GM19099 (cell line): ENCODE results near the gene LARP7.
A peak's percentile ranks its signal among the peaks of the same experiment; 100 is the strongest.

ENCODE experiments used
- POLR2A ChIP-seq: IDR thresholded peaks from 3 replicates; pipeline ENCODE4 v1.6.1; 2011; ENCODE audit warnings: low read depth; ENCODE audit not compliant: insufficient read length; ENCODE audit errors: extremely low read depth

Gene LARP7

DNA sequence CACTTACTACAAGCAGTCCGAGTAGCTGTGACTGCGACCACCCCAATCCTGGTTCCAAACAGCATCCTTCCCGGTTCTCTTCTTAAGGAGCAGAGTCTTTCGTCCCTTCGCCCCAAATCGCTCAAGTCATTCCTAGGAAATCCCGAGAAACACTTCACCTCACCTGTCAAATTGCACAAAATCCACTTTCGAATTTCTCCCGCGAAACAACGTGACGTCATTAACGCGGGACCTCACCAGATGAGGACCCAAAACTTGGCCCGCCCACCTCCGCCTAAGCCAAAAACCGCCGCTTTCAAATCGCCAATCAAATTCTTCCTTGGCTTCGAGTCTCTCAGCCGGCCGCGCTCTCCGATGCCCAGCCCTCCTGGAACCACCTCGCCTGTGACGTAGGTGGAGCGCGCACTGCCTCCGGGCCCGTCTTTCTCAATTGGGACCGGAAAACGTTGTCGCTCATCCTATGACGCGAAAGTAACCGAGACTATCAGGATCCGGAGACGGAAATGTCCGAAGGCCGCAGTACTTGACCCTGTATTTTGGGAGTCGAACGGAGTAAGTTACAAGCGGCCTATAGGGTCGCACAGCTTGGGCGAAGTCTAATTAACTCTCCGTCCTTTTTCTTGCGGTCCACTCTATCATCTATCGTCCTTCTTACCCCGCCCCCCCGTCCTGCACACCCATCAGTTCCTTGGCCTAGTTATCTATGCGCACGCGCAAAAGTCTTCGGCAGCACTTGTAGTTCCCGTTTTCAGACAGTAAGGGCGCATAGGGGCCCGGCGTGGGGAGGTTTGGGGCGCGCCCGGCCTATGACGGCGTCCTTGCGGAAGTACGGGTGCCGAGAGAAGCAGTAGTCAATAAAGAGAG lies at the start of gene LARP7, which contains the start of gene ZGRF1:
Gene LARP7, plus strand, starts transcription at position 456 of the 864 bp plus-strand sequence. CDS start 7,527 bp downstream, outside the sequence.
Gene ZGRF1, minus strand, starts transcription at position 222 of the 864 bp plus-strand sequence. CDS start 3,733 bp downstream, outside the sequence.
- TF ChIP-seq POLR2A: peak; percentile 66

- TF ChIP-seq POLR2A: no peak
Observed at GRCh38 chr4:112589206-112589605, 47.7 kb upstream of the LARP7 start.

DNA sequence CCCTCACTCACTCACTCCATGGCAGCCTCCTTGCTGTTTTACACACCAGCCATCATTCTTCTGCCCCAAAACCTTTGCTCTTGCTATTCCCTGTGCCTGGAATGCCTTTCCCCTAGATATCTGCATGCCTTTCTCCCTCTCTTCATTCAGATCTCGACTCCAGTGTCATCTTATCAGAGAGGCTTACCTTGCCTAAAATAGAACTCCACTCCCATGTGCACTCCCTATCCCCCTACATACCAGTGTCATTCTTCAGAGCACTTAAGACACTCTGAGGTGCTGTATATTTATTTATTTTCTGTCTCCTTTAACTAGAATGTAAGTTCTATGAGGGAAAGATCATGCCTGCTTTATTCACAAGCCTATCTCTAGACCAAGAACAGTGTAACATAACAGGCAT lies 45.4 kb upstream of the LARP7 start:
- no peak for TF ChIP-seq POLR2A

DNA sequence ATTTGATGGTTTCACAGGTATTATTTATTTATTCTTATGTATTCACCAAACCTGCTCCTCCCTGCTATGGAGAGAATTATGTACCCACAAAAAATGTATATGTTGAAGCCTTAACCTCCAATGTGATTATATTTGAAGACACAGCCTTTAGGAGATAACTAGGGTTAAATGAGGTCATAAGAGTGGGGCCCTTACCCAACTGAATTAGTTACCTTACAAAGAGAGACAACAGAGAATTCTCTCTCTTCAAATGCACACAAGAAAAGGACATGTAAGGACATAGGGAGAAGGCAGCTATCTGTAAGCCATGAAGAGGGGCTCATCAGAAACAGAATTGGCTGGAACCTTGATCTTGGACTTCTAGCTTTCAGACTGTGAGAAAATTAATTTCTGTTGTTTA lies 44.2 kb upstream of the LARP7 start:
- no peak for TF ChIP-seq POLR2A

- TF ChIP-seq POLR2A: no peak
Observed at GRCh38 chr4:112593438-112594133, 43.4 kb upstream of the LARP7 start.

DNA sequence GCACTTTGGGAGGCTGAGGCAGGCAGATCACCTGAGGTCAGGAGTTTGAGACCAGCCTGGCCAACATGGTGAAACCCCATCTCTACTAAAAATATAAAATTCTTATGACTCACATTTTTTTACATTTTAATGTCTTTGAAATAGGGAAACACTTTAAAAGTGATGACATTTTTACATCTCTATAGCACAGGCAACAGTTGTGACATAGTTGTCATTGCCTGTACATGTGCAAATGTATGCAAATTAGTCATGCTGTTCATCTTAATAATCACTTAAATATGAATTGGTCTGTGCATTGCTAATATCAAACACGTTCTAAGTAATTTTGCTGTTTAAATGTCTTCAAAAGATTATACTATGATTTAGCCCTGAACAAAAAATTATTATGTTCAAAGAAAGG lies 42.0 kb upstream of the LARP7 start:
- no peak for TF ChIP-seq POLR2A

DNA sequence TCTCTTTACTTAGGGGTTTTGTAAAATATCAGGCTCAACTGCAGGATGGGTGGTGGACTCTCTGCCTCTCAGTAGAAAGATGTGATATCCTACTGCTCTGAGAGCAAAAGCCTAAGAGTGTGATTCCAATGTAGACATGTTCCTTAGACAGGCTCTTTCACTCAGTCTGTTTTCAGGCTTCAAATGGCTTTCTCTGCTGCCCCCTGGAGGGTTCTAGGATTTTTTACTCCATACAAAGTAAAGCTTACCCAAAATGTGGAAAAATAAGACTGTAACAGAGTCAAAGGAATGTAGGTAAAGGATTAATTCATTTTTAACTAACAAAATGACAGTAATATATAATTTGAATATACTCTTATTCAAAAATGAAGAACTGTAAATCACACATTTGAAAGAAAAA lies 32.4 kb upstream of the LARP7 start:
- TF ChIP-seq POLR2A: no peak

DNA sequence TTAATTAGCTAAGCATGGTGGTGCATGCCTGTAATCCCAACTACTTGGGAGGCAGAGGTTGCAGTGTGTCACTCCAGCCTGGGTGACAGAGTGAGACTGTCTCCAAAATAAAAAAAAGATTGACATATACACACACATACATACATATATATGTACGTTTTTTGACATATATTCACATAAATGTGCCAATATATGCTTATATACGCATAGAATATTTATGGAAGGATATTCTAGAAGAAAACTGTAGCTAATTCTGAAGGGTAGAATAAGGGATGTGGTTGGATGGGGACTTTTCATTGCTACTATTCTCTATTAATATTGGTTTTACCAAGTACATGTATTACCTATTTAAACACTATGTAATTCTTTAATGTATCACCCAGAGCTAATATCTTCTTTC lies 20.0 kb upstream of the LARP7 start:
- TF ChIP-seq POLR2A: no peak

DNA sequence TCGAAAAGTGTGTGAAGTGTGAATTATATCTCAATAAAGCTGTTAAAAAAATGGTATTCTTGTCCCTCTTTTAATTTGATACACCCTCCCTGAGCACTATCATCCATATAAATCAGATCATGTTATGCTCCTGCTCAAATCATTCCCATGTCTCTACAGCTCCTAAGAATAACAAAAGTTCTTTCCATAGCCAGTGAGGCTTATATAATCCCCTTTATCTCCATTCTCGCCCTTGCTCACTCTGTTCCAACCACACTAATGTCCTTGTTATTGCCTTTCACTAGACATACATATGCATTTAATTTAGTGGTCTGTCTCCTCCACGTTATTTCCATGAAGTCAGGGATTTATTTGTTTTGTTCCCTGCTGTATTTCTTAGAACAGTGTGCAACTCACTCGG lies 10.7 kb upstream of the LARP7 start:
- TF ChIP-seq POLR2A: no peak

DNA sequence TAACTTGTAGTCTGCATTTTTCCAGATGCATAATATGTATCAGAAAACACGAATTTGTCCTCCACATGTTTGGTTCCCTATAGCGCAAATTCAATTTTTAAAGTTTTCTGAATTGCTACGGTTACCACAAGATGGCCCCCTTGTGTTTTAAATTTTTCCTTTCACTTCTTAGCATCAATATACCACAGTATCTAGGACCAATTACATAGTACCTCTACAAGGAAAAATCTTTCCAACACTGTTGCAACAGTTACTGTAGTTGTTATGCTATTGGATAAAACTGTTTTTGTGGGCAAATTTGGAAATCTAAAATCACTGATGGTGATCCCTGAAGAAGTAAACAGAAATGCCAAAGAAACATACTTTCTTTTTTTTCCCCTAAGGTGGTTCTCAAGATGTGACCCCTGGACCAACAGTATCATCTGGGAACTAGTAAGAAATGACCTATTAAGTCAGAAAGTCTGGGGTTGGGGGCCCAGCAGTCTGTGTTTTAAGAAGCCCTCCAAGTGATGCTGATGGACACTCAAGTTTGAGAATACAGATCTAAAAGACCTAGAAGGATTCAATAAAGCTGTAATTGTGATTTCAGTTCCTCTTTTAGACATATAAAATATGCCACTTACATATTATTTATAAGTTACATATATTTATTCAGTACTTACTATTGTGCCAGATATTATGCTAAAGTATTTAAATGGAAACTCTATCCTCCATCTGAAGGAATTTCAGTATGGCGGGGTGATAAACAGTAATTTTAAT lies 3.3 kb upstream of the LARP7 start:
- no peak for TF ChIP-seq POLR2A

GRCh38 chr4:112637552-112637866 lies 566 bp downstream of the LARP7 start:
- no peak for TF ChIP-seq POLR2A

DNA sequence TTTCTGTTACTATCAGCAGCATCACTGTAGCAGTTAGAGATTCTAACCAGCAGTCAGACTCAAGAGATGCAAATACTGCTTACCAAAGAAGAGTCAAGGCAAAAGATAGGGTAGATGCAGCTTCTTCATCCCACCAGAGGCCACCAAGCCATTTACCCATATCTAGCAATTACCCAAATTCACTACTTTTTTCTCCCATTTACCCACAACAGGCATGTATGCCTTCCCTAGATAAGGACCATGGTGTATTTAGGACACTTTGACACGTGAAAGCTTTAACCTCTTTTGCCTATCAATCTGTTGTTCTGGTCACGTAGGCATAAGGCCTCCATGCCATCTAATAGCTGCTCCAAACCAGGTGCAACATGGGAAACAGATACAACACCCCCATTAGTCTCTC lies 5.6 kb downstream of the LARP7 start:
- no peak for TF ChIP-seq POLR2A

- no peak for TF ChIP-seq POLR2A
Observed at GRCh38 chr4:112645541-112646329, 8.8 kb downstream of the LARP7 start.

- no peak for TF ChIP-seq POLR2A
Observed at GRCh38 chr4:112646632-112647537, 9.9 kb downstream of the LARP7 start.
